ENCODE data around the gene NAA16. TPM values are rescaled to one million over a fixed set of nuclear protein-coding genes. Genes with fewer than 3 reads are reported as not detected.

The NAA16 gene
- total RNA-seq, 1 donor from 2014 or later = 11.9 TPM

DNA sequence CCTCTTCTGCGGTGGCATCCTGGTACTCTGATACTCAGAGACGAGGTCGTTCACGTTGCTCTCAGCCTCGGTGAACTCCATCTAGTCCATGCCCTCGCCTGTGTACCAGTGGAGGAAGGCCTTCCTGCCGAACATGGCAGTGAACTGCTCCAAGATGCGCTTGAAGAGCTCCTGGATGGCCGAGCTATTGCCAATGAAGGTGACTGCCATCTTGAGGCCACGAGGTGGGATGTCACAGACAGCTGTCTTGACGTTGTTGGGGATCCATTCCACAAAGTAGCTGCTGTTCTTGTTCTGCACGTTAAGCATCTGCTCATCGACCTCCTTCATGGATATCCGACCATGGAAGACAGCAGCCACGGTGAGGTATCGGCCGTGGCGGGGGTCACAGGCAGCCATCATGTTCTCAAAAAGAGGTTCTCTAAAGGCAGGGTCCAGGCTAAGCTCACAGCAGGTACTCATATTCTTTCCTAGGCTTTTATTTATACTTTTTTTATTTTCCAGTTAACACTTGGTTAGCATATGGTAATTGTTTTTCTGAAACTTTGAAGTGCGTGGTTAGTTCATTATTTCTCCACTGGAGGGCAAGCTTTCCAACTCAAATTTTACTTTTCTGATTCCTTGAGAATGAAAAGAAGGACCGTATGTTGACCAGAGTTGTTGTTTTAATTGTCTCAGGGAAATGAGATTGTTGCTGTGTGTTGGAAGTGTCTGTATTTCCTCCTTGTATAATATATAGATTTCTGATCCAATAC, 73.9 kb downstream of the NAA16 start:
- no peaks in the 10 kb centered on the region for H3K36me3 ChIP-seq
- no peaks in the 10 kb centered on the region for H3K9me3 ChIP-seq
- H3K4me1 ChIP-seq = no peaks in the 10 kb centered on the region
- H3K4me3 ChIP-seq = no peak overlapping the region
- intact Hi-C loops (cut with DNase I) = no loop called here
- no peaks in the 10 kb centered on the region for H3K27me3 ChIP-seq
- peak in 2 of 3 experiments; percentile 16 to 43 for TF ChIP-seq CTCF (IDR thresholded peaks at IDR 0.05)
- DNase-seq (ENCODE audit: low spot score in 2 of 2) = no peak
- H3K27ac ChIP-seq = no peak overlapping the region

GRCh38 chr13:41386211-41386610, 75.1 kb downstream of the NAA16 start:
- H3K9me3 ChIP-seq = no peaks in the 10 kb centered on the region
- H3K27ac ChIP-seq = no peak overlapping the region
- no peaks in the 10 kb centered on the region for H3K36me3 ChIP-seq
- no peaks in the 10 kb centered on the region for H3K4me1 ChIP-seq
- no peak overlapping the region for H3K4me3 ChIP-seq
- DNase-seq (ENCODE audit: low spot score in 2 of 2) = no peak
- H3K27me3 ChIP-seq = no peaks in the 10 kb centered on the region
- intact Hi-C loops (cut with DNase I) = no loop called here
- no peak for TF ChIP-seq CTCF (IDR thresholded peaks at IDR 0.05)

- no peak for TF ChIP-seq CTCF (IDR thresholded peaks at IDR 0.05)
- Histone ChIP-seq H3K4me3 (no peak overlapping the region), H3K4me1 (no peaks in the 10 kb centered on the region), H3K27me3 (no peaks in the 10 kb centered on the region), H3K36me3 (no peaks in the 10 kb centered on the region), H3K27ac (no peak overlapping the region), H3K9me3 (no peaks in the 10 kb centered on the region)
- intact Hi-C loops (cut with DNase I) = no loop called here
- no peak for DNase-seq (ENCODE audit: low spot score in 2 of 2)
Measured at GRCh38 chr13:41387576-41387975, 76.5 kb downstream of the NAA16 start.

GRCh38 chr13:41388143-41388881, 77.2 kb downstream of the NAA16 start:
- Histone ChIP-seq H3K36me3 (no peaks in the 10 kb centered on the region), H3K27me3 (no peaks in the 10 kb centered on the region), H3K9me3 (no peaks in the 10 kb centered on the region), H3K4me1 (no peaks in the 10 kb centered on the region), H3K27ac (no peak overlapping the region), H3K4me3 (no peak overlapping the region)
- no peak for DNase-seq (ENCODE audit: low spot score in 2 of 2)
- intact Hi-C loops (cut with DNase I) = no loop called here
- TF ChIP-seq CTCF (IDR thresholded peaks at IDR 0.05) = no peak

GRCh38 chr13:41389580-41389979, 78.5 kb downstream of the NAA16 start:
- TF ChIP-seq CTCF (IDR thresholded peaks at IDR 0.05) = no peak
- Histone ChIP-seq H3K27ac (no peak overlapping the region), H3K36me3 (no peaks in the 10 kb centered on the region), H3K27me3 (no peaks in the 10 kb centered on the region), H3K4me3 (no peak overlapping the region), H3K4me1 (no peaks in the 10 kb centered on the region), H3K9me3 (no peaks in the 10 kb centered on the region)
- DNase-seq (ENCODE audit: low spot score in 2 of 2) = no peak
- intact Hi-C loops (cut with DNase I) = no loop called here

All from ascending aorta (tissue), 2 donors.